ENCODE measurements around the gene PRELID2.

The PRELID2 gene

DNA sequence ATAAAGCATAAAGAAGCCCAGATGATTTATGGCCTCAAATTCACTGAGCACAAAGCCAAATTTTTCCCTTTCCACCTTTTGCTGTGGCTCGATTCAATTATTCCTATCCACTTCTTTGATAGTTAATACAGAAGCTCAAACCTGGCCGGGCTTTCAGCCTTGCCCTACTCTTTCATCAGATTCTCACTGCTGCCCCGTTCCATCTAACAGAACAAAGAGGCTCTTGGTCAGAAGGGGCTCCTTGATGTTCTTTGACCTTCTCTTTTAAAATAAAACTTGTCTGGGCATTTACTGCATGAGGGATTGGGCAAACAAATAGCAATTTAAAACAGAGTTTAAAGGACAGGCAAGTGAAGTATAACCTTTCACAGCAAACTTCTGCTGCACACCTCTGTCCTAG is 27.9 kb upstream of the PRELID2 start:
- TF ChIP-seq, protein P1, sequence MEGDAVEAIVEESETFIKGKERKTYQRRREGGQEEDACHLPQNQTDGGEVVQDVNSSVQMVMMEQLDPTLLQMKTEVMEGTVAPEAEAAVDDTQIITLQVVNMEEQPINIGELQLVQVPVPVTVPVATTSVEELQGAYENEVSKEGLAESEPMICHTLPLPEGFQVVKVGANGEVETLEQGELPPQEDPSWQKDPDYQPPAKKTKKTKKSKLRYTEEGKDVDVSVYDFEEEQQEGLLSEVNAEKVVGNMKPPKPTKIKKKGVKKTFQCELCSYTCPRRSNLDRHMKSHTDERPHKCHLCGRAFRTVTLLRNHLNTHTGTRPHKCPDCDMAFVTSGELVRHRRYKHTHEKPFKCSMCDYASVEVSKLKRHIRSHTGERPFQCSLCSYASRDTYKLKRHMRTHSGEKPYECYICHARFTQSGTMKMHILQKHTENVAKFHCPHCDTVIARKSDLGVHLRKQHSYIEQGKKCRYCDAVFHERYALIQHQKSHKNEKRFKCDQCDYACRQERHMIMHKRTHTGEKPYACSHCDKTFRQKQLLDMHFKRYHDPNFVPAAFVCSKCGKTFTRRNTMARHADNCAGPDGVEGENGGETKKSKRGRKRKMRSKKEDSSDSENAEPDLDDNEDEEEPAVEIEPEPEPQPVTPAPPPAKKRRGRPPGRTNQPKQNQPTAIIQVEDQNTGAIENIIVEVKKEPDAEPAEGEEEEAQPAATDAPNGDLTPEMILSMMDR (IDR thresholded peaks at IDR 0.05; ENCODE audit: low read depth, low read length, missing control alignments): no peak
- DNase-seq (ENCODE audit: low read depth): no peak
- no peak overlapping the region for H3K4me3 ChIP-seq (ENCODE audit: low read depth, low read length)

DNA sequence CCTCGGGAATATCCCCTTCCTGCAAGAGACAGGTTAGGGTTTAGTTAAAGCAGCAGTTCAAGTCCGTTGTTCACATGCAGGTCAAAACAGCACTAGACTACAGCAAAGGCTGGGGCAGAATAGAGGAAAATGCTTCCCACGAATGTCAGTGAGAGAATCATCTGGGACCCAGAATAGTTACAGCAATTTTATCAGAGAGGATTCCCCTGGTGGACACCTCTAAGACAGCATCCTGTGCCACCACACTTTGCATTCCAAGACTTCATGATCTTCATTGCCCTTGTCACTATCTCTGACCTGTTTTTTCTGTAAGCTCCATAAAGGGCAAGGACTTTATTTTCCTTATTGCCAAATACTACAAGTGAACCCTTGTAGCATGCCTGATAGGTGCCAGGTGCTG is 24.8 kb upstream of the PRELID2 start:
- TF ChIP-seq, protein P1 (IDR thresholded peaks at IDR 0.05; ENCODE audit: low read depth, low read length, missing control alignments): peak; percentile 43
- H3K4me3 ChIP-seq (ENCODE audit: low read depth, low read length): no peak overlapping the region
- DNase-seq (ENCODE audit: low read depth): no peak

DNA sequence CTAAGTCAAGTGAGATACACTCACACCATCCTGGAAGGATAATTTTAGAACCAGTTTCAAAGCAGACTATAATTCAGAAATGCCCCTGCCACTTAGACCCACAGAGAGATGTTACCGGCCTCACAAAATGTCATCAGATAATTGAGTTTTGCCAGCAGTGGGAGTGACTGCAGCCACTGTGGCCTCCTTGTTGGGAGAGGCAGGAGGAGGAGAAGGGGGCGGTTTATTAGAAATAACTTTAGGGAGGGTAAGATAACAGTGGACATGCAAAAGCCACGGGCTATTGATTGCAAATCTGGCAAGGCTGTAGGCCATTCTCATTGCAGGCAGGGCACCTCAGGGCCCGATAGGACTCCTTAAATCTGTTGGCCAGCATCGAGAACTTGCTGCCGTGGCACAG is 24.3 kb upstream of the PRELID2 start:
- TF ChIP-seq, protein P1 (IDR thresholded peaks at IDR 0.05; ENCODE audit: low read depth, low read length, missing control alignments): no peak
- DNase-seq (ENCODE audit: low read depth): no peak
- no peak overlapping the region for H3K4me3 ChIP-seq (ENCODE audit: low read depth, low read length)

DNA sequence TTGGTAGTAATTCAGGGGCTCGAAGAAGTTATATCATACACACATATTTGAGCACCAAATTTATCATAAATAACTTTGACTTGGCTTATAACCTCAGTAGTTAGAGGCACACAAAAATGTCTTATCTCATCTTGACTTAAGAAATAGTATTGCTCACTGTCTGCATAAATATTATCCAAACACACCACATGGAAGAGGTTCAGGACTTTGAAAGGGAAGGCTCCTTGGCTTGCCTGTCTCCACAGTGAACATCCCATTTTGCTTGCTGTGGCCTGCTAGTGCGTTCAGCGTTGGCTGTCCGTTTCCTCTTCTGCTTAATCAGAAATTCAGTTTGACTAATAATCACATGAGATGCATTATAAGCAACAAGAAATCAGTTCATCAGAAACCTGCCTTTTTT is 23.8 kb upstream of the PRELID2 start:
- TF ChIP-seq, protein P1 (IDR thresholded peaks at IDR 0.05; ENCODE audit: low read depth, low read length, missing control alignments): no peak
- H3K4me3 ChIP-seq (ENCODE audit: low read depth, low read length): no peak overlapping the region
- DNase-seq (ENCODE audit: low read depth): no peak

DNA sequence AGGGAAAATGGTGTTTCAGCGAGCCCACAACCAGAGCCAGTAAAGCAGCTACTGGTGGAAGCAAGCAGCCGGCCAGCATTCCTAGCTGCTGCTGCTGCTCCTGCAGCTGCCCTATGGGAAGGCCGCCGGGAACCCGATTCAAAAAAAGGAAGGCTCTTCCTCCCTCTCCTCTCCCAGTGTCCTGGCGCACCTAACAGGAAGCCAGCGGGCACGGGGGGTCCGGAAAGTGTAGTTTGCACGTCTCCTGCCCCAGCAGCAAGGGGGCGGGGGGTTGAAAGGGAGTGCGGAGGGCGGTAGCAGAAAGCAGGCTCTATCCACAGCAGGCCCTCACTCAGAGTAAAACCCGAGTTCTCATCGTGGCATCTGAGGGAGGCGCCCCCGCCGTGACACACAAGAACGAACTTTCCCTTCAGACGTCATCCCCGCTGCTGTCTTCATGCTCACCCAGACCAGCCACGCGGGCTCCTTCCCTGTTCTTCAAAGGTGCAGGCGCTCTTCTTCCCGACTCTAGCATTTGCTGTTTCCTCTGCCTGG is 21.2 kb upstream of the PRELID2 start:
- H3K4me3 ChIP-seq (ENCODE audit: low read depth, low read length): no peak overlapping the region
- TF ChIP-seq, protein P1 (IDR thresholded peaks at IDR 0.05; ENCODE audit: low read depth, low read length, missing control alignments): no peak
- DNase-seq (ENCODE audit: low read depth): no peak

DNA sequence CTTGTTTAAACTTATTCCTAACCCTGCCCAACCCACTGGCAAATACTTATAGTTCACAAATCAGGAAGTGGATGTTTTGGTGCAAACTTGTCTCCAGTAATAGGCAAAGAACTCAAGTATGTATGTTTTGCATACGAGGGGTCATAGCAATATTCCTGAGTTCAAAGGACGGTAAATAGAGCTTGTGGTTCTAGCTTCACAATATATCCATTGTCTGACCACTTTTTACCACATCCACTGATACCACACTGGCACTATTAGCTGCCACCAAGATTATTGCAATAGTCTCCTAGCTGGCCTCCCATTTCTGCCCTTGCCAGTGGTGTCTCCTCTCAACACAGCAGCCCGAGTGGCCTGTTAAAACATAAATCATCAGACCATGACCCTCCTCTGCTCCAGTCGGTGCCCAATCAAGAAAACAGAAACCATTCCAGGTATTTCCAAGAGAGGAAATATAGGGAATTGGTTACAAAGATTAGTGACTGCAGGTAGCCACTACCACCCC is 20.7 kb upstream of the PRELID2 start:
- H3K4me3 ChIP-seq (ENCODE audit: low read depth, low read length): no peak overlapping the region
- no peak for DNase-seq (ENCODE audit: low read depth)
- TF ChIP-seq, protein P1 (IDR thresholded peaks at IDR 0.05; ENCODE audit: low read depth, low read length, missing control alignments): no peak

DNA sequence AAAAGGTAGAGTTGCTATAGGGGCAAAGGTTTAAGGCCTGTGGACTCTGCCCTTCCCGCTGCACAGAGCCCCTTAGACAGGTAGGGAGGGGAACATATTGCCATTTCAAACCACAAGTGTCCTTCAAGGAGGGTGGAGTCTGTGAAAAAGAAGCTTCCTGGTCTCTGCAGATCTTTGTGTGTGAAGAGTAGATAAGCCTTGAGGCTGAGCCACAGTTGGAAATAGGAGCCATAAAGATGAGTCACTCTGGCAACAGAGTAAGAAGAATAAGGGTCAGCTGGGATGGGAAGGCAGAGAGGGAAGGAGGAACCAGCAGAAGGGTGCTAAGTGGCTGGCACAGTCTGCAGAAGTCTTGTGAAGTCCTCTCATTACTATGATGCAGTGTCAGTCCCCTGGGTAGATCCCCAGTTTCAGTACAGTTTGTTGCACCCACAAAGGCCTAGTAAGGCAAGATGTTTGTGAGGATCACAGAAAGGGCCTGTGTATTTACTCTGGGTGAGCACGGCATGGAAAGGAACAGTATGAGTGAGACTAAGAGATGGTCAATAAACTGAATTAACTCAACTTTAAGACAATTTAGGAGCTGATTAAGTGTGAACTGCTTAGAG is 19.6 kb upstream of the PRELID2 start:
- TF ChIP-seq, protein P1 (IDR thresholded peaks at IDR 0.05; ENCODE audit: low read depth, low read length, missing control alignments): no peak
- DNase-seq (ENCODE audit: low read depth): no peak
- H3K4me3 ChIP-seq (ENCODE audit: low read depth, low read length): no peak overlapping the region
